A549 (cell line): ENCODE data around the gene TBCC. TPM values are rescaled to one million over a fixed set of nuclear protein-coding genes. Genes with fewer than 3 reads are reported as not detected.

Experiments used
- ATAC-seq, 2 experiments: fragments of 200-7000 bp in 1 of 2; fragments of >200 bp in 1 of 2; cut with Nextera tagmentation in 1 of 2; cut with Tn5 transposase in 1 of 2; 3 replicates each; pipeline versions ENCODE4 v1.8.0 to v1.9.1; 2018 to 2020; ENCODE audit warnings: mild to moderate bottlenecking in 1 of 2, moderate library complexity in 1 of 2
- CTCF ChIA-PET: fragments of 300-600 bp; sonication (Branson Sonifier 250); formaldehyde crosslinking; extraction: SDS; loops from one replicate; lab custom pipeline; 2021; ENCODE audit warnings: antibody characterized with exemption, inconsistent platforms; lab: Yijun Ruan, JAX
- POLR2A ChIA-PET: fragments of 350-600 bp; formaldehyde crosslinking; extraction: SDS; loops from one replicate; lab custom pipeline; 2021; ENCODE audit warnings: antibody characterized with exemption, inconsistent platforms; lab: Yijun Ruan, JAX
- DNase-seq, 2 experiments: peaks; one replicate each; pipeline versions ENCODE4 v3.0.0 to v3.0.0-alpha.2; 2011 to 2016; ENCODE audit warnings: low read depth in 1 of 2, low spot score in 1 of 2
- FAIRE-seq: peaks from 2 replicates; lab custom pipeline; 2011; peaks lifted over from hg19 to GRCh38; lab: Jason Lieb, UNC
- H3K27ac ChIP-seq, 2 experiments: fragments of >200 bp; sonication (Bioruptor Twin); formaldehyde crosslinking; 3 replicates each; pipeline ENCODE4 v1.5.1; 2016 to 2017
- H3K4me1 ChIP-seq: fragments of >200 bp; sonication (Bioruptor Twin); formaldehyde crosslinking; 3 replicates; pipeline ENCODE4 v1.6.1; 2016
- H3K4me2 ChIP-seq: fragments of >200 bp; sonication (Bioruptor Twin); formaldehyde crosslinking; 3 replicates; pipeline ENCODE4 v1.6.1; 2016
- H3K4me3 ChIP-seq: fragments of >200 bp; sonication (Bioruptor Twin); formaldehyde crosslinking; 3 replicates; pipeline ENCODE4 v1.5.1; 2016
- H3K9me3 ChIP-seq: fragments of >200 bp; sonication (Bioruptor Twin); formaldehyde crosslinking; 3 replicates; pipeline ENCODE4 v1.6.1; 2016
- BHLHE40 ChIP-seq: IDR thresholded peaks from 2 replicates; pipeline ENCODE4 v1.6.1; 2012; ENCODE audit warnings: low read depth, low read length, inconsistent platforms
- CBX8 ChIP-seq: fragments of 200-600 bp; sonication (generic); IDR thresholded peaks from 2 replicates; pipeline ENCODE4 v1.6.1; 2016
- CEBPB ChIP-seq, 2 experiments: fragments of >200 bp in 1 of 2; sonication (Bioruptor Twin) in 1 of 2; formaldehyde crosslinking in 1 of 2; IDR thresholded peaks; 2 replicates each; pipeline ENCODE4 v1.6.1; 2012 to 2016
- CHD2 ChIP-seq: fragments of 150-350 bp; IDR thresholded peaks from 2 replicates; pipeline ENCODE4 v1.6.1; 2014; ENCODE audit warnings: low read length; ENCODE audit not compliant: partially characterized antibody
- EHF ChIP-seq: fragments of 250-450 bp; sonication (Bioruptor Pico); IDR thresholded peaks from 2 replicates; pipeline ENCODE4 v1.5.0; 2020; ENCODE audit warnings: mild to moderate bottlenecking
- EP300 ChIP-seq, 2 experiments: fragments of >200 bp; sonication (Bioruptor Twin); formaldehyde crosslinking; IDR thresholded peaks; 2 replicates in 1 of 2; 3 replicates in 1 of 2; pipeline ENCODE4 v1.6.1; 2016 to 2017
- ESRRA ChIP-seq: fragments of 150-350 bp; IDR thresholded peaks from 2 replicates; pipeline ENCODE4 v1.6.1; 2014; ENCODE audit warnings: mild to moderate bottlenecking, low read length, borderline replicate concordance
- FOXS1 ChIP-seq: fragments of 250-450 bp; sonication (Bioruptor Pico); IDR thresholded peaks from 2 replicates; pipeline ENCODE4 v1.5.0; 2020; ENCODE audit warnings: mild to moderate bottlenecking, moderate library complexity
- GATA3 ChIP-seq: IDR thresholded peaks from 2 replicates; pipeline ENCODE4 v1.6.1; 2012; ENCODE audit warnings: borderline replicate concordance
- HEYL ChIP-seq: fragments of 250-450 bp; sonication (Bioruptor Pico); IDR thresholded peaks from 2 replicates; pipeline ENCODE4 v1.8.0; 2021; ENCODE audit warnings: mild to moderate bottlenecking, moderate library complexity
- JUNB ChIP-seq: fragments of >200 bp; sonication (Bioruptor Twin); formaldehyde crosslinking; IDR thresholded peaks from 2 replicates; pipeline ENCODE4 v1.6.1; 2016
- KDM1A ChIP-seq: fragments of 200-600 bp; sonication (generic); IDR thresholded peaks from 2 replicates; pipeline ENCODE4 v1.6.1; 2016; ENCODE audit warnings: low read depth, mild to moderate bottlenecking
- MAFK ChIP-seq: fragments of 450-650 bp; IDR thresholded peaks from 2 replicates; pipeline ENCODE4 v1.6.1; 2014; ENCODE audit not compliant: partially characterized antibody
- MAZ ChIP-seq: fragments of 150-350 bp; IDR thresholded peaks from 2 replicates; pipeline ENCODE4 v1.6.1; 2014; ENCODE audit warnings: antibody characterized with exemption, low read depth, low read length, borderline replicate concordance
- NR3C1 ChIP-seq: fragments of >200 bp; sonication (Bioruptor Twin); formaldehyde crosslinking; IDR thresholded peaks from 3 replicates; pipeline ENCODE4 v1.6.1; 2017
- PHF8 ChIP-seq: fragments of 200-600 bp; sonication (generic); IDR thresholded peaks from 2 replicates; pipeline ENCODE4 v1.6.1; 2016; ENCODE audit warnings: low read depth, mild to moderate bottlenecking, antibody characterized with exemption, moderate library complexity, borderline replicate concordance
- POLR2A ChIP-seq: IDR thresholded peaks from 2 replicates; pipeline ENCODE4 v1.6.1; 2012; ENCODE audit warnings: mild to moderate bottlenecking, low read length
- POLR2AphosphoS2 ChIP-seq: conservative IDR thresholded peaks from 2 replicates; pipeline ENCODE4 v1.6.1; 2012; ENCODE audit warnings: low read length, improper control_type of control experiment, inconsistent platforms
- RFX5 ChIP-seq: fragments of 450-650 bp; IDR thresholded peaks from 2 replicates; pipeline ENCODE4 v1.7.1; 2014; ENCODE audit warnings: antibody characterized with exemption, mild to moderate bottlenecking, moderate library complexity
- RNF2 ChIP-seq: fragments of 200-600 bp; sonication (generic); IDR thresholded peaks from 2 replicates; pipeline ENCODE4 v1.6.1; 2016; ENCODE audit warnings: low read depth, mild to moderate bottlenecking, antibody characterized with exemption, moderate library complexity, borderline replicate concordance
- SMC3 ChIP-seq: fragments of >200 bp; sonication (Bioruptor Twin); formaldehyde crosslinking; IDR thresholded peaks from 3 replicates; pipeline ENCODE4 v1.6.1; 2018; ENCODE audit warnings: inconsistent platforms
- TFCP2L1 ChIP-seq: fragments of 250-450 bp; sonication (Bioruptor Pico); IDR thresholded peaks from 2 replicates; pipeline ENCODE4 v1.5.0; 2021; ENCODE audit warnings: mild to moderate bottlenecking
- ZFP36 ChIP-seq: fragments of 450-650 bp; IDR thresholded peaks from 2 replicates; pipeline ENCODE4 v1.6.1; 2014; ENCODE audit warnings: borderline replicate concordance; ENCODE audit not compliant: partially characterized antibody
- ZSCAN20 ChIP-seq: fragments of 250-450 bp; sonication (Bioruptor Pico); IDR thresholded peaks from 2 replicates; pipeline ENCODE4 v1.8.0; 2022; ENCODE audit warnings: mild to moderate bottlenecking, moderate library complexity
- WGBS: methylation state at CpG from one replicate; pipeline ENCODE4 v1.1.6; 2017; ENCODE audit errors: missing lambda C conversion rate; 5-methylcytosine and 5-hydroxymethylcytosine counted together
- polyA plus RNA-seq, 4 experiments: library from polyadenylated mRNA; depleted of rRNA in 3 of 4; stranded (reverse); fragments of >200 nt; fragmentation: RNase III in 1 of 4; extraction: RNeasy Plus Mini Kit Qiagen cat#74134 plus additional on column Dnase treatment in 1 of 4; gene quantifications; 2 replicates in 3 of 4; 3 replicates in 1 of 4; pipeline ENCODE4 v1.2.3, GENCODE V29; 2011 to 2017
- TF ChIP-seq, protein P1 (sequence below): fragments of 200-600 bp; sonication (generic); IDR thresholded peaks from 2 replicates; pipeline ENCODE4 v1.6.1; 2016; ENCODE audit warnings: antibody characterized with exemption, mild to moderate bottlenecking, moderate library complexity
- TF ChIP-seq, protein P2 (sequence below): fragments of >200 bp; sonication (Bioruptor Twin); formaldehyde crosslinking; IDR thresholded peaks from 2 replicates; pipeline ENCODE4 v1.6.1; 2016
- TF ChIP-seq, protein P3 (sequence below): fragments of >200 bp; sonication (Bioruptor Twin); formaldehyde crosslinking; IDR thresholded peaks from 3 replicates; pipeline ENCODE4 v1.5.1; 2016
- TF ChIP-seq, protein P4 (sequence below): fragments of 150-350 bp; IDR thresholded peaks from 2 replicates; pipeline ENCODE4 v1.6.1; 2014; ENCODE audit warnings: low read depth, mild to moderate bottlenecking, low read length

The TBCC gene
- polyA plus RNA-seq, 2 of the 4 experiments (the other 2 are of a cell fraction) = 10.2 to 12.4 TPM

DNA sequence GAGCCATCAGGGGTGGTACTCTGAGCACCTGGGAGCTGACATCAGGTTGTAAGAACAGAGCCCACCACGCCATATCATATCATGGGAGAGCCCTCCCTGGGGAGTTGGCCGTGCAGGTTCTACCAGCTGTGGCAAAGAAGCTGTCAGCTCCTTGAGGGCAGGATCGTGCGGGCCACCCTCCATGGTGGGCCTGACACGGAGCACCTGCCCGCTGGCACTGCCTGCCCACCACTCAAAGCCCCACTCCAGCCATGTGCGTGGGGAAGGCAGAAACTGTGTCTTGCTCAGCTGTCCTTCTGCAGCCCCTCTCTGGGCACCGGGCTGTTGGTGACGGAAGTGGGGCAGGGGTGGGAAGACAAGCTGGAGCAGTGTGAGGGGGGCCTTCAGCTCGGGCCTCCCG, 37.8 kb downstream of the TBCC start:
- TF ChIP-seq ZFP36 (no peak), RFX5 (no peak), HEYL (no peak), TFCP2L1 (no peak), MAFK (no peak), CBX8 (no peak), SMC3 (no peak), POLR2A (no peak), CEBPB (IDR thresholded peaks at IDR 0.05) (no peak), ESRRA (no peak), BHLHE40 (no peak), POLR2AphosphoS2 (no peak), EP300 (IDR thresholded peaks at IDR 0.05) (no peak), EHF (CRISPR knock-in tag) (no peak), GATA3 (no peak), RNF2 (no peak)
- TF ChIP-seq, protein P1, sequence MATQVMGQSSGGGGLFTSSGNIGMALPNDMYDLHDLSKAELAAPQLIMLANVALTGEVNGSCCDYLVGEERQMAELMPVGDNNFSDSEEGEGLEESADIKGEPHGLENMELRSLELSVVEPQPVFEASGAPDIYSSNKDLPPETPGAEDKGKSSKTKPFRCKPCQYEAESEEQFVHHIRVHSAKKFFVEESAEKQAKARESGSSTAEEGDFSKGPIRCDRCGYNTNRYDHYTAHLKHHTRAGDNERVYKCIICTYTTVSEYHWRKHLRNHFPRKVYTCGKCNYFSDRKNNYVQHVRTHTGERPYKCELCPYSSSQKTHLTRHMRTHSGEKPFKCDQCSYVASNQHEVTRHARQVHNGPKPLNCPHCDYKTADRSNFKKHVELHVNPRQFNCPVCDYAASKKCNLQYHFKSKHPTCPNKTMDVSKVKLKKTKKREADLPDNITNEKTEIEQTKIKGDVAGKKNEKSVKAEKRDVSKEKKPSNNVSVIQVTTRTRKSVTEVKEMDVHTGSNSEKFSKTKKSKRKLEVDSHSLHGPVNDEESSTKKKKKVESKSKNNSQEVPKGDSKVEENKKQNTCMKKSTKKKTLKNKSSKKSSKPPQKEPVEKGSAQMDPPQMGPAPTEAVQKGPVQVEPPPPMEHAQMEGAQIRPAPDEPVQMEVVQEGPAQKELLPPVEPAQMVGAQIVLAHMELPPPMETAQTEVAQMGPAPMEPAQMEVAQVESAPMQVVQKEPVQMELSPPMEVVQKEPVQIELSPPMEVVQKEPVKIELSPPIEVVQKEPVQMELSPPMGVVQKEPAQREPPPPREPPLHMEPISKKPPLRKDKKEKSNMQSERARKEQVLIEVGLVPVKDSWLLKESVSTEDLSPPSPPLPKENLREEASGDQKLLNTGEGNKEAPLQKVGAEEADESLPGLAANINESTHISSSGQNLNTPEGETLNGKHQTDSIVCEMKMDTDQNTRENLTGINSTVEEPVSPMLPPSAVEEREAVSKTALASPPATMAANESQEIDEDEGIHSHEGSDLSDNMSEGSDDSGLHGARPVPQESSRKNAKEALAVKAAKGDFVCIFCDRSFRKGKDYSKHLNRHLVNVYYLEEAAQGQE = no peak
- TF ChIP-seq, protein P2, sequence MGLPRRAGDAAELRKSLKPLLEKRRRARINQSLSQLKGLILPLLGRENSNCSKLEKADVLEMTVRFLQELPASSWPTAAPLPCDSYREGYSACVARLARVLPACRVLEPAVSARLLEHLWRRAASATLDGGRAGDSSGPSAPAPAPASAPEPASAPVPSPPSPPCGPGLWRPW = no peak
- H3K4me1 ChIP-seq = no peaks in the 10 kb centered on the region
- ChIA-PET POLR2A (no interaction called here), CTCF (interaction anchor here (0.5 to 1.3 kb wide), 3 partner anchors 19 to 148 kb away, joined by 3 to 5 read pairs (median 3); no protein-coding TSS in a partner anchor)
- no peak overlapping the region for H3K27ac ChIP-seq
- H3K9me3 ChIP-seq = peaks cover 6% of the 10 kb centered on the region; the same call in 1 of the 3 replicates
- WGBS = 74% methylated on average over 11 of the region's 11 CpGs
- no peak overlapping the region for H3K4me3 ChIP-seq
- FAIRE-seq (no peak), DNase-seq (no peak), ATAC-seq (no peak)
- H3K4me2 ChIP-seq = no peak overlapping the region

DNA sequence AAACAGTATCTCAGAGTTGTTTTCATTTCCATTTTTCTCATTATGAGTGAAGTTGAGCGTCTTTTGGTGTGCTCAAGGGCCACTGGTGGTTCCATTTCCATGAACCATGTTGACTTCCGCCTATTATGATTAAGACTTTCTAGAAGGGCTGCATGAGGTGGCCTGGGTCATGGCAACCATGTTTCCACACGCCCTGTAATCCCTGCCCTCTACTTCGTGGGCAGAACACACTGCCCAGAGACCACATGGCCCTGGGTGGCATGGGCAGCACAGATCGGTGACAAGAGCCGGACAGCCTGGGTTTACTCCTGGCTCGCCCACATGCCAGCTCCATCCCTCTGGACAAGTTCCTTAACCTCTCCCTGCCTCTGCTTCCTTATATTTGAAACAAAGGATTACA, 38.3 kb downstream of the TBCC start:
- TF ChIP-seq FOXS1 (CRISPR knock-in tag) (no peak), MAZ (no peak), HEYL (no peak), CHD2 (no peak), JUNB (no peak), NR3C1 (no peak), BHLHE40 (no peak), ZSCAN20 (CRISPR knock-in tag) (no peak), POLR2AphosphoS2 (no peak), KDM1A (no peak), SMC3 (no peak), PHF8 (no peak)
- TF ChIP-seq, protein P1 = no peak
- TF ChIP-seq, protein P2 = no peak
- TF ChIP-seq, protein P3, sequence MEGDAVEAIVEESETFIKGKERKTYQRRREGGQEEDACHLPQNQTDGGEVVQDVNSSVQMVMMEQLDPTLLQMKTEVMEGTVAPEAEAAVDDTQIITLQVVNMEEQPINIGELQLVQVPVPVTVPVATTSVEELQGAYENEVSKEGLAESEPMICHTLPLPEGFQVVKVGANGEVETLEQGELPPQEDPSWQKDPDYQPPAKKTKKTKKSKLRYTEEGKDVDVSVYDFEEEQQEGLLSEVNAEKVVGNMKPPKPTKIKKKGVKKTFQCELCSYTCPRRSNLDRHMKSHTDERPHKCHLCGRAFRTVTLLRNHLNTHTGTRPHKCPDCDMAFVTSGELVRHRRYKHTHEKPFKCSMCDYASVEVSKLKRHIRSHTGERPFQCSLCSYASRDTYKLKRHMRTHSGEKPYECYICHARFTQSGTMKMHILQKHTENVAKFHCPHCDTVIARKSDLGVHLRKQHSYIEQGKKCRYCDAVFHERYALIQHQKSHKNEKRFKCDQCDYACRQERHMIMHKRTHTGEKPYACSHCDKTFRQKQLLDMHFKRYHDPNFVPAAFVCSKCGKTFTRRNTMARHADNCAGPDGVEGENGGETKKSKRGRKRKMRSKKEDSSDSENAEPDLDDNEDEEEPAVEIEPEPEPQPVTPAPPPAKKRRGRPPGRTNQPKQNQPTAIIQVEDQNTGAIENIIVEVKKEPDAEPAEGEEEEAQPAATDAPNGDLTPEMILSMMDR = no peak
- TF ChIP-seq, protein P4, sequence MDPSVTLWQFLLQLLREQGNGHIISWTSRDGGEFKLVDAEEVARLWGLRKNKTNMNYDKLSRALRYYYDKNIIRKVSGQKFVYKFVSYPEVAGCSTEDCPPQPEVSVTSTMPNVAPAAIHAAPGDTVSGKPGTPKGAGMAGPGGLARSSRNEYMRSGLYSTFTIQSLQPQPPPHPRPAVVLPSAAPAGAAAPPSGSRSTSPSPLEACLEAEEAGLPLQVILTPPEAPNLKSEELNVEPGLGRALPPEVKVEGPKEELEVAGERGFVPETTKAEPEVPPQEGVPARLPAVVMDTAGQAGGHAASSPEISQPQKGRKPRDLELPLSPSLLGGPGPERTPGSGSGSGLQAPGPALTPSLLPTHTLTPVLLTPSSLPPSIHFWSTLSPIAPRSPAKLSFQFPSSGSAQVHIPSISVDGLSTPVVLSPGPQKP = no peak
- Histone ChIP-seq H3K27ac (no peak overlapping the region), H3K4me1 (no peaks in the 10 kb centered on the region), H3K9me3 (peaks cover 6% of the 10 kb centered on the region; the same call in 1 of the 3 replicates), H3K4me2 (no peak overlapping the region), H3K4me3 (no peak overlapping the region)
- WGBS = 73% methylated on average over 7 of the region's 7 CpGs
- POLR2A ChIA-PET = no interaction called here
- DNase-seq = no peak
- CTCF ChIA-PET = interaction anchor here (0.5 to 1.3 kb wide), 3 partner anchors 19 to 147 kb away, joined by 3 to 5 read pairs (median 3); no protein-coding TSS in a partner anchor
- no peak for ATAC-seq
- FAIRE-seq = no peak
